ENCODE data around the gene VWA5B1.
A peak's percentile ranks its signal among the peaks of the same experiment; 100 is the strongest.
"Not testable (repeated sequence)": the region's sequence is repeated elsewhere in the genome, so short reads cannot be mapped to it uniquely, and the experiment has no call there.

VWA5B1 gene

DNA sequence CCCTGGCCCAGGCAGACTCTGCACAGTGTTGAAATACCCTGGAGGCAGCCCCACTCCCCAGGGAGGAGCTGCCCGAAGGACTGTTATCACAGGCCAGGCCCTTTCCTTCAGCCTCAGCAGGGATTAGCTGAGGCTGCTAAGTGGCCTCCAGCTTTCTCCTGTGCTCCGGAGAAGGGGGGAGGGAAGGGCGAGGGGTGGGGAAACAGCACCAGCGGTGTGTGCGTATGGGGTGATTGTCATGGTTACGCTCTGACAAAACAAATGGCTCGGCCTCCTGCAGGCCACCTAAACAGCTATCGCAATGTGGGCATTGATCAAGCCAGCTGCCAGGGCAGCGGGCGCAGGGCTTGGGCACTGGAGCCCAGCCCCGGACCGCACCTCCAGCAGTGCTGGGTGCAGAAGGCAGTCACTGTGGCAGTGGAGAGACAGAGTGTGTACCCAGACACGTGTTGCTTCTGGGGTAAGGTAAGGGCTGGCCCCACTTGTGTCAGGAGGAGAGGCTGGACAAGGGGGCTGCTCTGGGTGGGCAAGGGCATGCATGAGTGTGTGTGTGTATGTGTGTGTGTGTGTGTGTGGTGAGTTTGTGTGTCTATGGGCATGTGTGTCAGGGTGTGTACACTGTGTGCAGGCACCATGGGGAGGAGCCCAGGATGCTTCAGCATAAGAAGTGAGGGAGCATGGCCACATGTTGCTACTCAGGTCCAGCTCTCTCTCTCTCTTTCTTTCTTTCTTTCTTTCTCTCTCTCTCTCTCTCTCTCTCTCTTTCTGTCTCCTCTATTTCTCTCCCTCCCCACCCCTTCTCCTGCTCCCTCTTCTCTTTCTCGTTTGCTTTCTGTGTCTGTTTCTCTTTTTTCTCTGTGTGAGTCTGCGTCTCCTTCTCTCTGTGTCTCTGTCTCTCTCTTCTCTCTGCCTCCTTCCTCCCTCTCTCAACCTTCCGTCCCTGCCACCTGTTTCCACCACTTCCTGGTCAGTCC, at the start of gene VWA5B1:
VWA5B1 (plus strand) TSS at position 252 of the 974 bp plus-strand sequence. CDS start 19,727 bp downstream, outside the sequence.
- no peak for DNase-seq

DNA sequence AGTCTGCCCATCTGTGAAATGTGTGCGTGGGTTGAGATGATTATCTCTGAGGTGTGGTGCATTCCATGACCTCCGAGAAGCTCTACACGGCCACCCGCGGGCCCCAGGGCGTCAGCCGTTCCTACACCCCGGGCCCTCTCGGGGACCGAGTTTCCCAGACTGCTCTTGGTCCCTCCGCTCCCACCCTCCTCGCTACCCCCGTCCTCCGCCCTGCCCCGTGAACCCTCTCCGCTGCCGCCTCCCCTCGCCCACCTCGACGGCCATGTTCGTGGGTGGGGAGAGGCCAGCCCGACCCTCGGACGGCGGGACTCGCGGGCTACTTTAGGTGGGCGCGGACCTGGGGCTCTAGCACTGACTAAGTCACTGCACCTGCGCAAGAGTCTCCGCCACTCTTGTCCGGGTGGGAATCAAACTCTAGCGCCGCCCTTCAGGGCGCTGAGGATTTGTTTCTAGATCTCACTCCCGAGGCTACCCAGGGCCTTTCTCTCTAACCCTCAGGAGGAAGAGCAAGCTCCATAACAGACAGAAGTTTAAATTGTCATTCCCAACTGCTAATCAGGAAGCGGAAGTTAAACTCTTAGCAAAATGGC, 47.7 kb upstream of the VWA5B1 start:
- DNase-seq = no peak

GRCh38 chr1:20248971-20249612, 41.6 kb upstream of the VWA5B1 start:
- DNase-seq = peak; percentile 34

GRCh38 chr1:20250340-20250989, 40.2 kb upstream of the VWA5B1 start:
- DNase-seq = no peak

GRCh38 chr1:20252587-20252986, 38.1 kb upstream of the VWA5B1 start:
- no peak for DNase-seq

DNA sequence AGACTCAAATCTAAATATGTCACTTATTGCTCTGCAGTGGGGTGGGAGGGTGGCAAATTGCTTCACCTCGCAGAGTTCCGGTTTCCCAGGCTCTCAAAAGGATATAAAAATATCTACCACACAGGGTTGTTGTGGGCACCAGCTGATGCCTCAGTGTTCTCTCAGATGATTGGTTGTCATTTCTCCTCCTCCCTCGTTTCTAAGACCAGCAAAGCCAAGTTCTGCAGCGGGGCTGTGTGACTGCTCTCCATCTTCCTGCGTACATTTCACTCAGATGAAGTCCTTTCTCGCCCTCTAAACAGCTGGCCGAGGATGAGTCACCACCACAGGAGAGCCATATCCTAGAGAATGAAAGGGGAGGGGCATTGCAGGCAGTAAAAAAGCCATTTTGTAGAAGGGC, 35.0 kb upstream of the VWA5B1 start:
- DNase-seq = peak; percentile 3

DNA sequence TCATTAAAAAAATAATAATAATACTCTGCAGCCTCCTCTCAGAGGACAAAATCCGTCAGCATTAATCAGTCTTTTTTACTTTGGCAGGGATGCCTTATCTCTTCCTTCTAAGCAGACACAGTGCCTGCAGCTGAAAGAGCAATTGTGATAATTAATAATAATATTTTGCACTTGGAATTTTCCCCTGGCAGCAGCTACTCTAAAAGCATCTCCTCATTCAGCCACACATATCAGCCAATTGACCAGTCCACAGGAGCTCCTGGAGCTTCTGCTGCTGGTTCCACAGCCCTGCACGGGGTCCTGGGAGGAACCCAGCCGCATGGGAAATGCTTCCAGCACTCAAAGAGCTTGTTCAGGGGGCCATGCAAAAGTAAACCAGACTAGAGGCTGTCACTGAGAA, 31.0 kb upstream of the VWA5B1 start:
- no peak for DNase-seq

DNA sequence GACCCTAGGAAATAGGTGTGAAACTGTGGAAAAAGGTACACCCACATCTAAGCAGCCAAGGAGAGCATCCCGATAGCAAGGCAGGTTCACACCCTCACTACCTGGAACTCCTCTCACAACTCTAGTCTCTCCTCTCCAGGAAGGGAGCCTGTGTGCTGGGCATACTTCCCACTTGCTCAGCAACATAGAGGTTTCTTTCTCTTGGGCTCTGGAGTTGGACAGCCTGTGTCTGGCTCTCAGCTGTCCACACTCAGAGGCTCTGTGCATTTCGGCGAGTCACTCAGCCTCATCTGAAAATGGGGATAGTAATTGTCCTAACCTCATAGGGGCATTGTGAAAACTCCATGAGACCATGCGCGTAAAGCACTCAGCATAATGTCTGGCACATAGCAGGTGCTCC, 29.6 kb upstream of the VWA5B1 start:
- no peak for DNase-seq

DNA sequence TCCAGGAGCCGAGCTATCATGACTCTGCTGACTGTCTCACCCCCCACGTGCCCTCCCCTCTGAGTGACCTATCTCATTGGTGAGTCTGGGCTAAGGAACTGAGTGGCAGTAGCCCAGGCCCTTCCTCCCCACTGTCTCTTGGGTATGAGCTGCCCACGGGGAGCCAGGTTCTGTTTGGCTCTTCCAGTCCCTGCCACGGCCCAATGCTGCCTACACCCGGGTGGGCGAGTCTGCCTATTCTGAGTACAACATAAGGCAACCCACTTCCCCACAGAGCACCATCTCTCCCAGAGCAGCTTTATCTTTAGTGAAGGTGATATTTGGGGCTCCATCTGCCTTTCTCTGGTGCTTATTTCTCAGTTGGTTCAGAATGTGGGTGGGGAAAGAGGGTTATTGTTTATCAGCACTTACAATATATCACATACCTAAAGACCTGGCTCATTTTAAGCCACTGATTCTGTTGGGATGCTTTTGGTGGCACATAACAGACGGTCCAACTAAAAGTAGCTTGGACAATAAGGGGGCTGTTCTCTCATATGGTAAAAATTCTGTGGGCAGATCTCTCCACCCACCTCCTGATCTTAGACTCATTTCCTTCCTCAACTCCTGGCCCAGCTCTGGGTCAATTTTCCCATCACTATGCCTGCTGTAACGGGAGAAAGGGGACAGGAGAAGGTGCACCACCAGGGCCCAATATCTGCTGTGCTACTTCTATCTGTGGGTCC, 27.7 kb upstream of the VWA5B1 start:
- DNase-seq = no peak

DNA sequence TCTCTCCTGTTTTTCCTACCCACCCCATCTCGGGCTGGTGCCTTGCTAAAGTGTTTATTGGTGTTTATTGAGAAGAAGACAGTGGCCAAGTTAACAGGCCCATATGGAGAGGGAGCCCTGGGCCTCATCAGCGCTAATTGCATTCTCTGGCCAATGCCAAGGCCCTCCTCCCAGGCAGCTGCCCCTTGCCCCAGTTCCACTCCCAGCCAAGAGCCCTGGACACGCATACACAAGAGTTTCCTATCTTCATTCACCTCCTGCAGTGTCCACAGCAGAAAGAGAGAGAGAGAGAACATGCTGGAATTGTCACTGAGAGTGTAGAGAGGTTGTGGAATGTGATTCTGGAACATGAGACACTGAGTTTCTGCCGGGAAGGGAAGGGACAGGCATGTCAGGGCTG, 25.4 kb upstream of the VWA5B1 start:
- DNase-seq = no peak

- DNase-seq = no peak
Measured at GRCh38 chr1:20266141-20266540, 24.5 kb upstream of the VWA5B1 start.

DNA sequence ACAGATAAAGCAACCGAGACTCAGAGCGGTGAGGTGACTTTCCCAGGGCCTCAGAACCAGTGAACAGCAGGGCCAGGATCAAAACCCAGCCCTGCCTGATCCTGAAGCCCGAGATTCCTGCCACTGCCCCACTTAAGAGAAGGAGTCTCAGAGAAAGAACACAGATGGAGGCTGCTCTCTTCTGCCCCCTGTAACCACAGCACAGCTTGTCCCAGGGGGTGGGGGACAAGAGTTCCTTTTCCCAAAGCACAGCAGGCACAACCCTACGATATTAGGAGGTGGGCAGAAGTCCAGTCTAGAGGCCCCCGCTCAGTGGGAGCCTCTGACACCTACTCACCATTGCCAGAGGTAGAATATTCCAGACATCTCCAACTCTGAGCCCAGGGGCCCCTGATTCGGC, 24.0 kb upstream of the VWA5B1 start:
- no peak for DNase-seq

DNA sequence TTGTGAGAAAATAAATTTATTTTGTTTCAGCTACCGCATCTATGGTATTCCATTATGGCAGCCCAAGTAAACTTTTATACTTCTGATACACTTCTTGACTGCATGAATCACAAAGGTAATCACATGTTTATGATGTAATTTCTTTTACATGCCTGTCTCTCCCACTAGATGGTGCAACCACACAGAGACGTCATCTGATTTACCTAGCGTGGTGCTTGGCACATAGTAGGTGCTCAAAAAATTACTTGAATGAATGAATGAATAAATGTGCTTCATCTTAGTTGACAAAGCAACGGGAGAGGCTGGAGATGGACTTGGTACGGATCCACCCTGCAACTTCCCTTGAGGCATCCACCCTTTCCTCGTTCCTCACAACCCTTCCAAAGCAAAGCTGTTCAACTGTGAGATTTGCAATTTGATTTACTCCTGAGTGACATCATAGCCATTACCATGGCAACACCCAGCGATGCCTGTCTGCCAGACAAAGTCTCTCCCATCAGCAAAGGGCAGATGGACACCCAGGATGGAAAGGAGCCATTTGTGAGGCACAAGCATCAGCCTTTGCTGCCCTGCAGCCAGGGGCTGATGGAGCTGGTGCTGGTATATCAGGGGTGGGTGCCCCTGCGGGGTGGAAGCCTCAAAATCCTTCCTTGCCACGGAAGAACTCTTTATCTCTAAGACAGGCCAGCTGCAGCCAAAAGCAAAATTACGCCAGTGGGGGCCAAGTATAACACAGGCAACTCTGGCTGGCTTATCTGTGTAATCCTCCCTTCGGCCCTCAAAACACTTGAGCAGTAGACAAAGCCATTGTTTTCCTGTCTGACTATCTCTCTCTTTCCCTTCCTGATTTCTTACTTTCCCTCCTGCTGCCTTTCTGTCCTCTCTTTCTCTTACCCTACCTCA, 18.9 kb upstream of the VWA5B1 start:
- no peak for DNase-seq

DNA sequence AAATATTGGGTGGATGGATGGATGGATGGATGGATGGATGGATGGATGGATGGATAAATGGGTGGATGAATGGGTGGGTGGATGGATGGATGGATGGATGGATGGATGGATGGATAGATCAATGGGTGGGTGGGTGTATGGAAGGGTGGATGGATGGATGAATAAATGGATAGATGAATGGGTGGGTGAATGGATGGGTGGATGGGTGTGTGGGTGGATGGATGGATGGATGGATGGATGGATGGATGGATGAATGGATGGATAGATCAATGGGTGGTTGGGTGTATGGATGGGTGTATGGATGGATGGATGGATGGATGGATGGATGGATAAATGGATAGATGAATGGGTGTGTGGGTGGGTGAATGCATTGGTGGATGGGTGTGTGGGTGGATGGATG, 17.0 kb upstream of the VWA5B1 start:
- not testable (repeated sequence) for DNase-seq

- DNase-seq = no peak
Measured at GRCh38 chr1:20275319-20275925, 15.3 kb upstream of the VWA5B1 start.

GRCh38 chr1:20276485-20277159, 14.1 kb upstream of the VWA5B1 start:
- no peak for DNase-seq

DNA sequence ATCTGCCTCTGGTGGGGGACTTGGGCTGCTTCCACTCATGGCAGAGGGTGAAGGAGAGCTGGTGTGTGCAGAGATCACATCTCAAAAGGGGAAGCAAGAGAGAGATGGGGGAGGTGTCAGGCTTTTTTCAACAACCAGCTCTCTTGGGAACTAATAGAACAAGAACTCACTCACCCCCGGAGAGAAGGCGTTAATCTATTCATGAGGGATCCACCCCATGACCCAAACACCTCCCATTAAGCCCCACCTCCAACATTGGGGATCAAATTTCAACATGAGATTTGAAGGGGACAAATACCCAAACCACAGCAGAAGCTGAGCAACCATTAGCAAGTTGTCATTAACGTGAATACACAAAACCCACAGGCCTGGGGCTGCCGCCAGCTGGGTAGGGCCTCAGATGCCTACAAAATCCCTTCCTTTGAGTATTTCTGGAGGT, 12.0 kb upstream of the VWA5B1 start:
- DNase-seq = no peak

DNA sequence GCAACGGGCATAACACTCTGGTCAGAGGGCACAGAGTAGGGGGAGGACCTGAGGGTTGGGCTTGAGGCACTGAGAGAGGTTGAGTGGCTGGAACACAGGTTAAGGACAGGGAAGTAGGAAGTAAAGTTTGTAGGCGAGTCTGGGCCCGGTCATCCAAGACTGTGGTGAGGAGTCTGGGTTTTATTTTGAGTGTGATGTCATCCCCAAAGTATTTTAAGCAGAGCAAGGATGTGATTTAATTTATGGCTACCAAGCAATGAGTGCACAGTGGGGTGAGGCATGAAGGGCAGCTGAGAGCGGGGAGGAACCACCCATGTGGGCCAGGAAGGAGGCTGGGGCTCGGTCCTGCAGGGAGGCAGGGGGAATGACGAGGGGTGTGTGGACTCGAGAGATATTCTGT, 11.2 kb upstream of the VWA5B1 start:
- DNase-seq = no peak

DNA sequence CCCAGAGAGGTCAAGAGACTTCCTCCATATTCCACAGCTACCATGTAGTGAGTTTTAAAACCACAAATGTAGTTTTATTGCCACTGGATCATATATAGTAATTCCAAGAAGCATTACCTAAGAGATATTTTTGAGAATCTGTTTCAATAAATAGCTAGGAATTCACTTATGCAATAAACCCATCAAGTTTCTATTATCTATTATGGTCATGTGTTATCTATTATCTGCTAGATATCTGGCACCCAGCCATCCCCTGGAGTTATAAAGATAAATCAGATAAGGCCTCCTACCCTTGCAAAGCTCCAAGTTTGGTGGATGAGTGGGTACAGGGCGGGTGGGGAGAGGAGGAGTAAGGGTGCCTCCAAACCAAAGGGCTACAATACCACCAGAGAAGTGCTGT, 10.3 kb upstream of the VWA5B1 start:
- no peak for DNase-seq

GRCh38 chr1:20280906-20281305, 9.8 kb upstream of the VWA5B1 start:
- DNase-seq = no peak

Measured in CD4-positive, alpha-beta T cell treated with Interleukin-10 for 1 hour (primary cell).